K562 (cell line): ENCODE results near the gene CAPRIN1. TPM values are rescaled to one million over a fixed set of nuclear protein-coding genes. Genes with fewer than 3 reads are reported as not detected.

Source experiments
- ATAC-seq: fragments of 200-7000 bp; cut with Tn5 transposase; 3 replicates; pipeline ENCODE4 v1.9.1; 2020; ENCODE audit warnings: moderate library complexity
- BruUV-seq: library from RNA; stranded (reverse); fragments of 400-500 nt; replicated peaks from 2 replicates; lab custom pipeline; 2021; lab: Mats Ljungman, UMichigan
- CTCF ChIA-PET: fragments of 300-600 bp; formaldehyde crosslinking; extraction: SDS; loops from one replicate; lab custom pipeline; 2021; ENCODE audit warnings: low intra/inter-chr PET ratio; lab: Yijun Ruan, JAX
- POLR2A ChIA-PET: fragments of 300-600, 350-650 bp; sonication (Branson Sonifier 250); formaldehyde crosslinking; extraction: SDS; loops from one replicate; lab custom pipeline; 2021; ENCODE audit warnings: antibody characterized with exemption, inconsistent platforms; lab: Yijun Ruan, JAX
- DNase-seq, 4 experiments: peaks; one replicate each; pipeline versions ENCODE4 v3.0.0 to v3.0.0-alpha.2; 2011 to 2018; ENCODE audit warnings: low spot score in 3 of 4, mixed read lengths in 3 of 4; ENCODE audit errors: extremely low read depth in 1 of 4
- FAIRE-seq: peaks from 2 replicates; lab custom pipeline; 2011; peaks lifted over from hg19 to GRCh38; lab: Jason Lieb, UNC
- H2AFZ ChIP-seq: 2 replicates; pipeline ENCODE4 v1.6.0; 2011; ENCODE audit warnings: low read depth, low read length, control low read depth, inconsistent platforms
- H3K27ac ChIP-seq: fragments of 200-600 bp; 3 replicates; pipeline ENCODE4 v1.8.0; 2011; ENCODE audit warnings: low read depth, mild to moderate bottlenecking, control low read depth, inconsistent platforms, low read length, moderate library complexity, mixed read lengths; ENCODE audit errors: extremely low read depth
- H3K27me3 ChIP-seq, 2 experiments: fragments of 300-600 bp in 1 of 2; 2 replicates in 1 of 2; 3 replicates in 1 of 2; pipeline versions ENCODE4 v1.6.0 to v1.8.0; 2011; ENCODE audit warnings: inconsistent platforms in 2 of 2, low read length in 2 of 2, mild to moderate bottlenecking in 1 of 2, mixed read lengths in 1 of 2, moderate library complexity in 1 of 2; ENCODE audit not compliant: control insufficient read depth in 2 of 2, insufficient read depth in 2 of 2
- H3K36me3 ChIP-seq: fragments of 300-600 bp; 3 replicates; pipeline ENCODE4 v1.8.0; 2011; ENCODE audit warnings: mild to moderate bottlenecking, low read length, inconsistent platforms; ENCODE audit not compliant: control insufficient read depth, insufficient read depth
- H3K4me1 ChIP-seq, 2 experiments: fragments of 200-600 bp in 1 of 2; replicated peaks in 1 of 2; 2 replicates in 1 of 2; 3 replicates in 1 of 2; pipeline versions ENCODE4 v1.5.1 to v1.8.0; 2011; ENCODE audit warnings: inconsistent platforms in 2 of 2, low read length in 2 of 2, mild to moderate bottlenecking in 1 of 2, mixed read lengths in 1 of 2, moderate library complexity in 1 of 2; ENCODE audit not compliant: control insufficient read depth in 2 of 2, insufficient read depth in 2 of 2
- H3K4me2 ChIP-seq: 2 replicates; pipeline ENCODE4 v1.6.1; 2011; ENCODE audit warnings: low read length, control low read depth, inconsistent platforms, mixed read lengths; ENCODE audit not compliant: insufficient read depth
- H3K4me3 ChIP-seq: fragments of 200-600 bp; sonication (generic), shearing (Covaris generic); 2 replicates; pipeline ENCODE4 v1.5.1; 2016; ENCODE audit warnings: control low read depth, inconsistent platforms
- H3K79me2 ChIP-seq: fragments of 200-600 bp; 3 replicates; pipeline ENCODE4 v1.8.0; 2011; ENCODE audit warnings: low read length, inconsistent platforms; ENCODE audit not compliant: control insufficient read depth, insufficient read depth
- H3K9ac ChIP-seq, 2 experiments: 2 replicates each; pipeline versions ENCODE4 v1.6.0 to v1.6.1; 2011; ENCODE audit warnings: low read depth in 2 of 2, low read length in 2 of 2, control low read depth in 1 of 2, inconsistent platforms in 1 of 2, mild to moderate bottlenecking in 1 of 2, mixed read lengths in 1 of 2; ENCODE audit not compliant: insufficient read depth in 1 of 2
- H3K9me1 ChIP-seq: one replicate; pipeline ENCODE4 v1.6.0; 2011; ENCODE audit warnings: inconsistent platforms, mild to moderate bottlenecking, low read length, moderate library complexity; ENCODE audit not compliant: control insufficient read depth, insufficient read depth
- H3K9me3 ChIP-seq: replicated peaks from 2 replicates; pipeline ENCODE4 v1.5.1; 2011; ENCODE audit warnings: low read depth, low read length, inconsistent platforms; ENCODE audit not compliant: control insufficient read depth, insufficient read depth
- H4K20me1 ChIP-seq: replicated peaks from 2 replicates; pipeline ENCODE4 v1.6.1; 2011; ENCODE audit warnings: low read length, inconsistent platforms, mixed read lengths; ENCODE audit not compliant: control insufficient read depth, insufficient read depth
- ATF1 ChIP-seq, 2 experiments: fragments of 450-650 bp in 1 of 2; IDR thresholded peaks; 2 replicates each; pipeline ENCODE4 v1.6.1; 2016; ENCODE audit warnings: missing compliant biosample characterization in 1 of 2, missing genetic modification characterization in 1 of 2
- EP400 ChIP-seq: fragments of 450-650 bp; IDR thresholded peaks from 2 replicates; pipeline ENCODE4 v1.6.1; 2017; ENCODE audit warnings: antibody characterized with exemption, mild to moderate bottlenecking, moderate library complexity
- NELFE ChIP-seq: IDR thresholded peaks from 2 replicates; pipeline ENCODE4 v1.6.1; 2011; ENCODE audit warnings: mild to moderate bottlenecking; ENCODE audit not compliant: insufficient read depth, insufficient read length
- TEAD2 ChIP-seq: fragments of 450-650 bp; IDR thresholded peaks from 2 replicates; pipeline ENCODE4 v1.6.1; 2016; ENCODE audit warnings: missing genetic modification characterization, control low read depth, missing compliant biosample characterization
- THRA ChIP-seq: fragments of 450-650 bp; IDR thresholded peaks from 2 replicates; pipeline ENCODE4 v1.6.1; 2017; ENCODE audit warnings: mild to moderate bottlenecking, moderate library complexity
- ZNF280B ChIP-seq: fragments of 250-450 bp; sonication (Bioruptor Pico); IDR thresholded peaks from 2 replicates; pipeline ENCODE4 v1.5.1; 2021; ENCODE audit warnings: mild to moderate bottlenecking
- ZNF444 ChIP-seq: fragments of 250-450 bp; sonication (Bioruptor Pico); IDR thresholded peaks from 2 replicates; pipeline ENCODE4 v1.4.0; 2020; ENCODE audit warnings: mild to moderate bottlenecking, moderate library complexity
- ZNF592 ChIP-seq: fragments of 450-650 bp; IDR thresholded peaks from 2 replicates; pipeline ENCODE4 v1.6.1; 2017; ENCODE audit warnings: antibody characterized with exemption, mild to moderate bottlenecking
- ZNF830 ChIP-seq: fragments of 250-450 bp; sonication (Bioruptor Pico); IDR thresholded peaks from 2 replicates; pipeline ENCODE4 v1.5.0; 2021; ENCODE audit warnings: mild to moderate bottlenecking
- WGBS: fragments of 100-300 bp; shearing (Covaris generic); methylation state at CpG from one replicate; pipeline ENCODE4 v1.1.6; 2016; ENCODE audit warnings: low coverage, mixed read lengths; ENCODE audit not compliant: insufficient coverage; ENCODE audit errors: missing lambda C conversion rate; 5-methylcytosine and 5-hydroxymethylcytosine counted together
- in situ Hi-C: fragments of 300-500 bp; cut with MboI; formaldehyde crosslinking; loops from 4 replicates; pipeline ENCODE4 v1.15.0; 2018; ENCODE audit warnings: inconsistent platforms, mixed read lengths
- intact Hi-C: fragments of 100-400 bp; cut with micrococcal nuclease; formaldehyde crosslinking; loops from 2 replicates; pipeline ENCODE4 v1.14.2; 2022
- polyA plus RNA-seq, 8 experiments: library from polyadenylated mRNA; depleted of rRNA in 4 of 8; stranded (reverse) in 5 of 8; unstranded in 3 of 8; fragments of >200 nt; fragmentation: Nextera tagmentation in 2 of 8; fragmentation: Illumina TruSeq in 1 of 8; extraction: Ambion mirVana in 2 of 8; extraction: Trizol in 1 of 8; gene quantifications; 2 replicates each; pipeline versions ENCODE4 v1.2.1 to v1.2.3, GENCODE V29; 2011 to 2014; ENCODE audit warnings: inconsistent platforms in 1 of 8, missing spikeins in 1 of 8
- total RNA-seq, 7 experiments: library from RNA; depleted of rRNA in 6 of 7; stranded (reverse); fragments of >200 nt in 6 of 7; fragmentation: Illumina TruSeq in 2 of 7; extraction: Trizol in 2 of 7; gene quantifications; 2 replicates each; pipeline versions ENCODE4 v1.2.1 to v1.2.3, GENCODE V29; 2011 to 2021; ENCODE audit warnings: low replicate concordance in 1 of 7

CAPRIN1 gene
- total and polyA plus RNA-seq, 9 of the 15 experiments (the other 6 are each of a cell fraction or from before 2014, with no cell fraction given): 49.6 to 271 (median 244) TPM

- CTCF ChIA-PET: no interaction called here
- in situ Hi-C loops: no loop called here
Observed at GRCh38 chr11:34120651-34121050, 69.1 kb downstream of the CAPRIN1 start.

More at GRCh38 chr11:34120651-34121050, 69.1 kb downstream of the CAPRIN1 start:
- intact Hi-C loops: no loop called here
- no peaks in the 10 kb centered on the region for H3K9me3 ChIP-seq
- TF ChIP-seq NELFE (no peak), ZNF280B (CRISPR knock-in tag) (no peak), TEAD2 (tag) (no peak), ZNF444 (CRISPR knock-in tag) (no peak), ZNF830 (no peak), EP400 (no peak), ATF1 (CRISPR knock-in tag; IDR thresholded peaks at IDR 0.05) (no peak), ATF1 (tag; IDR thresholded peaks at IDR 0.05) (no peak), ZNF592 (no peak), THRA (no peak)
- TF ChIP-seq, all 486 proteins: peak for 0
- Histone ChIP-seq H3K9ac (no peak overlapping the region), H3K9me1 (no peaks in the 10 kb centered on the region), H3K4me3 (no peak overlapping the region), H3K79me2 (no peaks in the 10 kb centered on the region), H3K4me1 (no peaks in the 10 kb centered on the region), H3K27me3 (no peaks in the 10 kb centered on the region), H3K4me2 (no peak overlapping the region), H3K36me3 (peaks cover 91% of the 10 kb centered on the region), H3K27ac (no peak overlapping the region), H4K20me1 (no peaks in the 10 kb centered on the region), H2AFZ (no peak overlapping the region)
- WGBS: 89% methylated on average over 3 of the region's 4 CpGs
- BruUV-seq: no TSS peak
- no peak for DNase-seq
- POLR2A ChIA-PET: no interaction called here
- ATAC-seq: no peak
- FAIRE-seq: no peak
